Urinary bladder (tissue), 4 donors: Measurements from ENCODE around the gene GPR61. TPM values are rescaled to one million over a fixed set of nuclear protein-coding genes. Genes with fewer than 3 reads are reported as not detected.

ENCODE experiments used
- DNase-seq: peaks from one replicate; pipeline ENCODE4 v3.0.0-alpha.2; 2015; ENCODE audit errors: extremely low spot score
- H3K27ac ChIP-seq: one replicate; pipeline ENCODE4 v1.5.1; 2013; ENCODE audit warnings: low read depth, mild to moderate bottlenecking, moderate library complexity
- H3K36me3 ChIP-seq: one replicate; pipeline ENCODE4 v1.6.1; 2013; ENCODE audit warnings: mild to moderate bottlenecking, moderate library complexity; ENCODE audit not compliant: insufficient read depth
- H3K4me1 ChIP-seq: one replicate; pipeline ENCODE4 v1.6.1; 2013; ENCODE audit warnings: mild to moderate bottlenecking, moderate library complexity; ENCODE audit not compliant: insufficient read depth
- H3K4me3 ChIP-seq: one replicate; pipeline ENCODE4 v1.5.1; 2013; ENCODE audit warnings: low read depth, low read length
- WGBS: extraction: QIAGEN DNeasy Blood & Tissue Kit; methylation state at CpG from one replicate; pipeline ENCODE4 v1.1.7; 2013; 5-methylcytosine and 5-hydroxymethylcytosine counted together
- polyA plus RNA-seq: library from polyadenylated mRNA; stranded (reverse); fragments of 200-250 nt; gene quantifications from one replicate; pipeline ENCODE4 v1.2.3, GENCODE V29; 2013
- total RNA-seq: library from RNA; depleted of rRNA; stranded (reverse); fragments of >200 nt; gene quantifications from one replicate; pipeline ENCODE4 v1.2.3, GENCODE V29; 2014
- donor health status: healthy with polysubstance abuse.
- donor health status: healthy.

GPR61 gene
- total and polyA plus RNA-seq, 2 donors: 0.11 TPM; not detected in 1

DNA sequence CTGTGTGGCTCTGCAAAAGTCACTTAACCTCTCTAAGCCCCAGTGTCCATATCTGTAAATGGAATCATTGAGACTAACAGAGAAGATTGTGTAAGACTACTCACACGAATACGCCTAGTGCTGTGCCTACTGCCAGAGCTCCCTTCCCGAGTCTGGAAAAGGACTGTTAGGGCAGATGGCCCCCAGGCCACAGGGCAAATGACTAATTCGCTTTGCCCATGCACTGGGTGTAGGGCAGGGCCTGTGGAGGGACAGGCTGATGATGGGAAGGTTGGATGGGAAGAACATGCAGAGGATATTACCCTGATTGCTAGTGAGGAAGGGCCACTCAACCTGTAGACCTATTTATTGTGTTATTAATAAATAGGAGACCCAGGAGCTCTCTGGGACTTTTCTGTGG lies 4.2 kb upstream of the GPR61 start:
- 70% methylated on average over 4 of the region's 4 CpGs for WGBS
- Histone ChIP-seq H3K4me1 (no peaks in the 10 kb centered on the region), H3K4me3 (no peak overlapping the region), H3K27ac (no peak overlapping the region), H3K36me3 (no peaks in the 10 kb centered on the region)
- DNase-seq: no peak

DNA sequence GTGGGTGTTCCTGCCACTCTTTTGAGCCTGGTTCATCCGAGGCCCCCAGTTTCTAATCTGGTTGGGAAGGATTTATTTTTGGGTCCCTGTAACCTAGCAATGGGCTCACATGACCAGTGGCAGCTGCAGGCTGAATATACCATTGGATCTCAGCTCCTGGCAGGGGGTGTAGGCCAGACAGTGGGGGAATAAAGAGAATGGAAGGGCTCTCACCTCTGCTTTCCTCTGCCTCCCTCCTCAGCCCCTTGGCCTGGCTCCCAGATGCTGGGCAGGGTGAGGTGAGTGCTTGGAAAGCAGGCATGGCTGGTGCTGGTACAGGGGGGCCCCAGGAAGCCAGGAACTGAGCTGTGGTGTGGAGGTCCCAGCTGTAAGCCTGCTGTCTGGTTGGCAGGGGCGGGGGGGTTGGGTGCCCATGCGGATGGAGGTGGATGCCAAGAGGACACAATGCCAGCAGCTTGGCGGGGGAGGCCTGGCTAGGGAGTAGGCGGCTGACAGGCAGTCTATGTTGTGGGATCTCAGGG lies 3.6 kb upstream of the GPR61 start:
- Histone ChIP-seq H3K36me3 (no peaks in the 10 kb centered on the region), H3K4me1 (no peaks in the 10 kb centered on the region), H3K27ac (no peak overlapping the region), H3K4me3 (no peak overlapping the region)
- DNase-seq: no peak
- 60% methylated on average over 5 of the region's 5 CpGs for WGBS

DNA sequence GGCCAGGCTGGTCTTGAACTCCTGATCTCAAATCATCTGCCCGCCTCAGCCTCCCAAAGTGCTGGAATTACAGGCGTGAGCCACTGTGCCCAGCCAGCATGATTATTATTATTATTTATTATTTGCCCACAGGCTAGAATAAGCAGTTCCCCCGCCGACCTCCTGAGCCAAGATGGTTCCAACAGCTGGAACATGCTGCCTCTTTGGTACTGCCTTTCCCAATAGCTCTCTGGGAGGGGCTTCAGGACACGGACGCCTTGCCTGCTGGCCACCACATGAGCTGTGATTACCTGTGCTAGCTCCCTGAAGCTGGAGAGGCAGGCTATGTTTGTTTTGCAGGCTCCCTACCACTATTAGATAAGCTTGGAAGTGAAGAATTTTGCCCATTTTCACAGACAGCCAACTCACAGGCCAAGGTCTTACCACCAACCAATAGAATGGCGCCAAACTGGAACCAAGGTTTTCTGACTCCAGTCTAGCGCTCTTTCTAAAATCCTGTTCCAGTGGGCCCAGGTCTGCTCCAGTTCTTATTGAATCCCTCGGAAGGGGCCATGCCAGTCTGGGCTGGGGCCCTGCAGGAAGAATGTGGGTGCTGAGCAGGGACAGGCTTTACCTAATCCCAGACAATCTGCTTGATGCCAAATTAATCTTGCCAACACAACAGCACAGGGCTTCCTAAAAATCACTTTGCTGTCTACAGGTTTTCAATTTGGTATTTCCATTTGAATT lies 2.1 kb upstream of the GPR61 start:
- DNase-seq: no peak
- H3K27ac ChIP-seq: no peak overlapping the region
- WGBS: 82% methylated on average over 9 of the region's 9 CpGs
- H3K4me3 ChIP-seq: no peak overlapping the region
- H3K36me3 ChIP-seq: no peaks in the 10 kb centered on the region
- no peaks in the 10 kb centered on the region for H3K4me1 ChIP-seq

DNA sequence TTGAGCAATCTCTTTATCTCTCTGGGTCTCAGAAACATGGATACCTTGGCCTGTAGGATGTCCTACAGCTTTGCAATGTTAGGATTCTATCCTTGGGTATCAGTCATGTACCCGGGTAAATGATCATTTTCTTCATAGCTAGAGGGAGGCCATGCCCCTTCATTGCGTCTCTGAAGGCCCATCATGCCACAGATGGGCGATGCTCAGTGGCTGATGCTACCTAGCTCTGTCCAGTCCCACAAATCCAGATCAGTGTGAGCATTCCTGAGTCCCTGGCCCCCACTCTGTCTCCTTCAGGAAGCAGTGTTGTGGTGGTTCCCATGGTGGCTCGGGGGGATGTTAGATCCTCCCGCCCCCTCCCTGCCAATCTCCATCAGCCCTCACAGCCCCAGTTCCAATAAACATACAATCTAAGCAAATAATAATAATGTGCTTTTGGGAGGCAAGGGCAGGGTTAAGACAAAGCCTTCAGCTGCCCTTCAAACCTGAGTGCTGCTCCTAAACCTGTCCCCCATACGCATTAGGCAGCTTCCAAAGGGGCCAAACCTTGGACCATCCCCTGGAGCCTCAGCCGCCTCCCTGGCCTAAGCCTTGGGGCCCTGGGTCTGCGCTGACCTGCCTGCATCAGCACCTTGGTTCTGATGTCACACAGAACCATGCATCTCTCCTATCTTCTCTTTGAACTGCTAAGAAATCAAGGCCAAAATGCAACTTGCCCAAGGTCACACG lies 681 bp upstream of the GPR61 start:
- no peaks in the 10 kb centered on the region for H3K4me1 ChIP-seq
- 89% methylated on average over 9 of the region's 9 CpGs for WGBS
- no peak overlapping the region for H3K27ac ChIP-seq
- no peak overlapping the region for H3K4me3 ChIP-seq
- no peaks in the 10 kb centered on the region for H3K36me3 ChIP-seq
- no peak for DNase-seq

DNA sequence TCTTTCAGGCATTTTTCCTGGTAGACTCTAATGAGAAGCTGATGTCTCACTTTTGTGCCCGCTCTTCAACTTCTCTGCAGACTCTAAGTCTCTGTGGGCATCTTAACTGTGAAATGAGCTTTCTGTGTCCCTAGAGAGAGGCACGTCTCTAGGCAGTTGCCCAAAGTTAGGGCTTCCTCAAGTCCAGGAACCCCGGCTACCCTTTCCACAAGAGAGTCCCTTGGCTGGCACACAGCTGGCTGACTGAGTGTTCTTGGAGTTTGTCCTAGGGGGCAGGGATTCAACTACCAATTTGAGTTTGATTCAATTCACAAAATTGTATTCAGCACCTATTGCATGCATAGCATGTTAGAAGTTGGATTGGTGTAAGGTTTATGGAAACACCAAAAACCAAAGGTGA lies 1.4 kb downstream of the GPR61 start:
- no peaks in the 10 kb centered on the region for H3K36me3 ChIP-seq
- H3K4me1 ChIP-seq: no peaks in the 10 kb centered on the region
- WGBS: 83% methylated on average over 3 of the region's 3 CpGs
- no peak for DNase-seq
- H3K27ac ChIP-seq: no peak overlapping the region
- no peak overlapping the region for H3K4me3 ChIP-seq

DNA sequence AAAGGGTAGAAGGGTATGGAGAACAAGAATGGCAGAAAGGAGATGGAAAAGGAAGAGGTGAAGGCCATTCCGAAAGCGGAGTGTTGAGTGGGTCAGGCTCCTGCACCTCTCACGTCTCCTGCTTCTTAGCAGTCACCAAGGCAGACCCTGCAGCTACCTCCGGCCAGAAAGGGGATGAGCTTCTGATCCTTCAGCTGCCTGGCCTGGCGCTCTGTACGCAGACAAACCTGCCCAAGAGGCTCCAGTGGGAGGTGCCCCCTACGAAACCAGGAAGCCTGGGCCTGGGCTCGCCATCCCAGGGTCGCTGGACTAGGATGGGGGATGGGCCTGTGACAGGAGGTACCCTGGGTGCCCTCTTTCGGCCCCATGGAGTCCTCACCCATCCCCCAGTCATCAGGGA lies 3.0 kb downstream of the GPR61 start:
- 81% methylated on average over 10 of the region's 10 CpGs for WGBS
- Histone ChIP-seq H3K4me3 (no peak overlapping the region), H3K36me3 (no peaks in the 10 kb centered on the region), H3K4me1 (no peaks in the 10 kb centered on the region), H3K27ac (no peak overlapping the region)
- DNase-seq: no peak

DNA sequence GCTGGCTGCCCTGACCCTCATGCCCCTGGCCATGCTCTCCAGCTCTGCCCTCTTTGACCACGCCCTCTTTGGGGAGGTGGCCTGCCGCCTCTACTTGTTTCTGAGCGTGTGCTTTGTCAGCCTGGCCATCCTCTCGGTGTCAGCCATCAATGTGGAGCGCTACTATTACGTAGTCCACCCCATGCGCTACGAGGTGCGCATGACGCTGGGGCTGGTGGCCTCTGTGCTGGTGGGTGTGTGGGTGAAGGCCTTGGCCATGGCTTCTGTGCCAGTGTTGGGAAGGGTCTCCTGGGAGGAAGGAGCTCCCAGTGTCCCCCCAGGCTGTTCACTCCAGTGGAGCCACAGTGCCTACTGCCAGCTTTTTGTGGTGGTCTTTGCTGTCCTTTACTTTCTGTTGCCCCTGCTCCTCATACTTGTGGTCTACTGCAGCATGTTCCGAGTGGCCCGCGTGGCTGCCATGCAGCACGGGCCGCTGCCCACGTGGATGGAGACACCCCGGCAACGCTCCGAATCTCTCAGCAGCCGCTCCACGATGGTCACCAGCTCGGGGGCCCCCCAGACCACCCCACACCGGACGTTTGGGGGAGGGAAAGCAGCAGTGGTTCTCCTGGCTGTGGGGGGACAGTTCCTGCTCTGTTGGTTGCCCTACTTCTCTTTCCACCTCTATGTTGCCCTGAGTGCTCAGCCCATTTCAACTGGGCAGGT lies 3.8 kb downstream of the GPR61 start:
- Histone ChIP-seq H3K4me1 (no peaks in the 10 kb centered on the region), H3K4me3 (no peak overlapping the region), H3K36me3 (no peaks in the 10 kb centered on the region), H3K27ac (no peak overlapping the region)
- 86% methylated on average over 24 of the region's 24 CpGs for WGBS
- no peak for DNase-seq

DNA sequence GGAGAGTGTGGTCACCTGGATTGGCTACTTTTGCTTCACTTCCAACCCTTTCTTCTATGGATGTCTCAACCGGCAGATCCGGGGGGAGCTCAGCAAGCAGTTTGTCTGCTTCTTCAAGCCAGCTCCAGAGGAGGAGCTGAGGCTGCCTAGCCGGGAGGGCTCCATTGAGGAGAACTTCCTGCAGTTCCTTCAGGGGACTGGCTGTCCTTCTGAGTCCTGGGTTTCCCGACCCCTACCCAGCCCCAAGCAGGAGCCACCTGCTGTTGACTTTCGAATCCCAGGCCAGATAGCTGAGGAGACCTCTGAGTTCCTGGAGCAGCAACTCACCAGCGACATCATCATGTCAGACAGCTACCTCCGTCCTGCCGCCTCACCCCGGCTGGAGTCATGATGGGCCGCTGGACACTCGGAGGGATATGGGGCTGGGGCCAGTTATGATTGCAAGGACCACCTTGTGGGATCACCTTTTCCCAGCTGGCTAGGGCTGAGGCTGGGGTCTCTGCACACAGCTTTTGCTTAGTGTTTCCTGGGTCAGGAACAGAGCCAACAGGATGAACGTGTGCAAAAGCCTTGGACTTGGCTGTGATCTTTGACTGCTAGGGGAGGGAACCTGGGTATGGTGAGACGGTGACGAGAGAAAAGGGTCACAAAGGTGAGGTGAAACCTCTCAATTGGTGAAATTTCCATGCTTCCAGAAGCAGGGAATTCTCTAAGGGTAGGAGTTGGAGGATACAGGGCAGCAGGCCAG lies 4.5 kb downstream of the GPR61 start:
- no peak overlapping the region for H3K27ac ChIP-seq
- peaks cover 1% of the 10 kb centered on the region for H3K4me1 ChIP-seq
- H3K4me3 ChIP-seq: no peak overlapping the region
- no peak for DNase-seq
- 73% methylated on average over 14 of the region's 14 CpGs for WGBS
- H3K36me3 ChIP-seq: no peaks in the 10 kb centered on the region

DNA sequence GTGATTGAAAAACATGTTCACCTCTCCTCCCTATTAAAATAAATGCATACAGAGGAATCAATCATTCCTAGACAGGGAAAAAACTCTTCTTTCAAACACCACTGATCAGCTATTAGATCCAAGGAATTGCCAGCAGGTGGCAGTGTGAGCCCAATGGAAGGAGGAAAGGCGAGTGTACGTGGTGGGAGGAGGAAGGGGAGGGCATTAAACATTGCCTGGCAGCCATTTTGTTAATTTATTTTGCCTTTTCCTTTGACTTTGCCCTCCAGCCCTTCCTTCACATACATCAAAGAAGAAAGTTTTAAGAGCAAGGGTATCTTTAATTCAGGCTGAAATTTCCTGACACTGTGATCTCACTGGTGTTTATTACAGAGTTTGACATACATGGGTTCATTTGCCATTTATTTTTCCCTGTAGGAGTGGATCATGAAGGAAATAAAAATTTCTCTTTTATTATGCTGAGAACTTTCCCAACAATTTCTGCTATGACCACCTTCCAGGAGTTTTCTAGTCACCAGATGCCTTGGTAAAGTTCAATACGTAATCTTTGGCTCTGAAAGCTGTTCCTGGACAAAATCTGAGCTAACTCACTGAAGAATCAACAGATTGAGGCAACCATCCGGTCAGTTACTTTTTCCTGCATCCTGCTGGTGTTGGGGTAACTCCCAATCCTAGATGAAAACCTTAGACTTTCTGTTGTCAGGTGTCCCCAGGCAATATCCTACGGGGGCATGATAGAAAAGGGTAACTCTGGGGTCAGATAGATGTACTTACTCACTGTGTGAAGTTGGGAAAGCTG lies 6.8 kb downstream of the GPR61 start:
- H3K4me1 ChIP-seq: peaks cover 1% of the 10 kb centered on the region
- 37% methylated on average over 5 of the region's 5 CpGs for WGBS
- no peaks in the 10 kb centered on the region for H3K36me3 ChIP-seq
- peak; percentile 87 for DNase-seq
- H3K27ac ChIP-seq: peak overlapping the region; percentile 61
- H3K4me3 ChIP-seq: peak overlapping the region; percentile 6

DNA sequence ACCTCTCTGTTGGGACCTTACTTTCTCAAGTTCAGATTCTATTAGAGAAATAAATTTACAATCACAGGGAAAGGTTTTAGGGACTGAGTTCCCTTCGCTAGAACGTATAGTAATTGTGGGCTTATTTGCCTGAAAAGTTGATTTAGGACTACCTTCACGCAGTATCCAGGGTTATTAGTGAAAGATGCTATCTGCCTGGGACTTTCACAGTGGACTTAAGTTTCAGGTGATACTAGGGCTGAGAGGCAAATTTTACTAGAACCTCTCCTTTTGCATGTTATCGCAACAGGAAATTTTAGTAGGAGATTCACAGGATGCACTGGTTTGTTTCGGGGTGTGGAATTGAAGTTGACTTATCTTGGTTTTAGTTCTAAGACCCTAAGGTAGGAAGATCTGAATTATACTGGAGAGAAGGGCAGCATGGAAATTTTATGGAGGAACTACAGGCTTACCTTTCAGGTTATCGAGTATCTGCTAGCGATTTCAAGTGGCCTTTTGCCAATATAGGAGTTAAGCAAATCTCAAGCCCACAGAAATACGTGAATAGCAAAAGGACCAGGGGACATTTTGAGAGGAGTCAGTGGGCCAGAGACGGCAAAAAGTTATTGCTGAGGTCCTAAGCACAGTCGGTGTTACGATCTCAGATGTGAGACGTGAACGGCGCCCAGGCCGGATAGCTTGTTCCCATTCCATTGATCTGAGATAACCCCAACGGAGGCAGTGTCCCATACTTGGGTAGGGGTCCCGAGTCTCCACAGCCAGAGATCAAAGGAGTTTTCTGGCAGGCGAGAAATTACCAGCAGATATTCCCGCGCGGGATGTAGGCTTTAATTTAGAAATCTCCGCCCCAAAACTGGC lies 8.0 kb downstream of the GPR61 start:
- peak overlapping the region; percentile 88 for H3K27ac ChIP-seq
- no peak for DNase-seq
- H3K36me3 ChIP-seq: no peaks in the 10 kb centered on the region
- H3K4me1 ChIP-seq: peaks cover 1% of the 10 kb centered on the region
- peak overlapping the region; percentile 85 for H3K4me3 ChIP-seq
- 12% methylated on average over 22 of the region's 22 CpGs for WGBS

DNA sequence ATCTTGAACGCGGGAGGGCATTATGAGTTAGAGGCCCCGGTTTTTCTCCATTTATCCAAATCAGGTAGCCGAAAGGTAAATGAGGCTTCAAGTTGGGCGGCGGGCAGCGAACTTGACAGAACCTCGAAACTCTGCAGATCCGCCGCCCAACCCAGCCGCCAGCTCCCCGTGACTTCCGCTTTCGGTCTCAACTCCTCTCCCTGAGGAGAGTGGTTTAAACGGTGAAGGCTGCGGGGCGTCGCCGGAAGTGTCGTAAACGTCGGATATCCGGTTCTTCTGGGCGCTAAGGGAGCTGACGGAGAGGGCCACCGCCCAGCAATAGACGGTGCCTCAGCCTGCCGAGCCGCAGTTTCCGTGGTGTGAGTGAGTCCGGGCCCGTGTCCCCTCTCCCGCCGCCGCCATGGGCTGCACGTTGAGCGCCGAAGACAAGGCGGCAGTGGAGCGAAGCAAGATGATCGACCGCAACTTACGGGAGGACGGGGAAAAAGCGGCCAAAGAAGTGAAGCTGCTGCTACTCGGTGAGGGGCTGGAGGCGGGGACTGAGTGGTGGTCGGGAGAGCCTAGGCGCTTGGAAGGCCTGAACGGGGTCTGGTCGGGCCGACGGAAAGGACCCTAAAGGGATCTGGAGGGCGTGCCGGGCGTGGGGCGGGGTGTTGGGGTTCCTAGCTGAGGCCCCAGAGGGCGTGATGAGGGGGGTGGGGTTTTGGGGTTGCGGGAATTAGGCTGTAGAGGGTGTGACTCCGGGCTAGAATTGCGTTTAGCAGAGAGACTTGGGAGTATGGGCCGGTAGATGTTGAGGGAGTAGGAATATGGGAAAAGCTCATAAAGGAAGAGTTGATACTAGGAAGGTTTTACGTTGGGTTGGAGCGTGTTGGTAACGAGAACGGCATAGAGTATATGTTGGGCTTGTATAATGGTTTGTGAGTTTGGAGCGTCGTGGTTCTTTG lies 8.9 kb downstream of the GPR61 start, which contains the start of gene GNAI3:
Gene GNAI3, plus strand, starts transcription at position 295 of the 947 bp plus-strand sequence. Its CDS starts 106 bp downstream, at position 401.
- peak within 1 kb of the TSS; percentile 85 for H3K4me3 ChIP-seq
- no peaks in the 10 kb centered on the region for H3K36me3 ChIP-seq
- DNase-seq: peak; percentile 93
- WGBS: under 1% methylated on average over 68 of the region's 68 CpGs
- peak within 1 kb of the TSS; percentile 95 for H3K27ac ChIP-seq
- H3K4me1 ChIP-seq: peaks cover 1% of the 10 kb centered on the region
